Activated CD8-positive, alpha-beta T cell treated with anti-CD3 and anti-CD28 coated beads for 36 hours (primary cell): Measurements from ENCODE around the gene KRT1. TPM values are rescaled to one million over a fixed set of nuclear protein-coding genes. Genes with fewer than 3 reads are reported as not detected.

Experiments
- ATAC-seq: fragments of 200-7000 bp; cut with Tn5 transposase; one replicate; pipeline ENCODE4 v1.10.0; 2021; ENCODE audit warnings: mild to moderate bottlenecking, moderate library complexity
- CTCF ChIA-PET: fragments of 350-600 bp; sonication (Branson Sonifier 250); formaldehyde crosslinking; loops from one replicate; lab custom pipeline; 2021; ENCODE audit warnings: antibody characterized with exemption; lab: Charles Lee
- POLR2A ChIA-PET: fragments of 350-600 bp; sonication (Branson Sonifier 250); formaldehyde crosslinking; loops from one replicate; lab custom pipeline; 2021; ENCODE audit warnings: antibody characterized with exemption; lab: Charles Lee
- DNase-seq: peaks from one replicate; pipeline ENCODE4 v3.0.0-alpha.2; 2020
- H3K27ac Mint-ChIP-seq: one replicate; pipeline ENCODE4 v1.8.0; 2021; ENCODE audit warnings: mild to moderate bottlenecking, mixed read lengths
- H3K27me3 Mint-ChIP-seq: one replicate; pipeline ENCODE4 v1.8.0; 2021; ENCODE audit warnings: mixed read lengths
- H3K36me3 Mint-ChIP-seq: one replicate; pipeline ENCODE4 v1.8.0; 2021; ENCODE audit warnings: low read depth, mixed read lengths
- H3K4me1 Mint-ChIP-seq: one replicate; pipeline ENCODE4 v1.8.0; 2021; ENCODE audit warnings: low read depth, mixed read lengths
- H3K4me3 Mint-ChIP-seq: one replicate; pipeline ENCODE4 v1.8.0; 2021; ENCODE audit warnings: mild to moderate bottlenecking, moderate library complexity, mixed read lengths
- H3K9me3 Mint-ChIP-seq: one replicate; pipeline ENCODE4 v1.8.0; 2021; ENCODE audit warnings: mixed read lengths
- CTCF ChIP-seq: fragments of 200-600 bp; IDR thresholded peaks from one replicate; pipeline ENCODE4 v1.8.0; 2022; ENCODE audit warnings: antibody characterized with exemption, mild to moderate bottlenecking
- intact Hi-C: fragments of 100-400 bp; cut with micrococcal nuclease; formaldehyde crosslinking; loops from one replicate; pipeline ENCODE4 v1.10.0; 2022
- total RNA-seq, 2 experiments: library from RNA; stranded (reverse); gene quantifications; one replicate each; pipeline ENCODE4 v1.2.3, GENCODE V29; 2021

KRT1 gene
- total RNA-seq, 2 experiments from 2014 or later: not detected

GRCh38 chr12:52655251-52655650 lies 25.0 kb downstream of the KRT1 start:
- no peak for DNase-seq
- no peak for TF ChIP-seq CTCF
- Mint-ChIP-seq H3K27me3 (no peaks in the 10 kb centered on the region), H3K27ac (no peak overlapping the region), H3K9me3 (no peaks in the 10 kb centered on the region), H3K4me1 (peaks cover 4% of the 10 kb centered on the region), H3K36me3 (no peaks in the 10 kb centered on the region), H3K4me3 (no peak overlapping the region)
- ChIA-PET POLR2A (no interaction called here), CTCF (no interaction called here)
- no peak for ATAC-seq
- intact Hi-C loops: no loop called here

- TF ChIP-seq CTCF: no peak
- ATAC-seq (no peak), DNase-seq (no peak)
- Mint-ChIP-seq H3K27me3 (no peaks in the 10 kb centered on the region), H3K4me1 (peaks cover 27% of the 10 kb centered on the region), H3K9me3 (no peaks in the 10 kb centered on the region), H3K36me3 (no peaks in the 10 kb centered on the region), H3K4me3 (no peak within 1 kb of the TSS), H3K27ac (no peak within 1 kb of the TSS)
- POLR2A ChIA-PET: no interaction called here
- intact Hi-C loops: no loop called here
- CTCF ChIA-PET: interaction anchor here (1.2 kb wide), 1 partner anchor 228 kb away, joined by 5 read pairs; no protein-coding TSS in a partner anchor
Observed at GRCh38 chr12:52651726-52652261, 28.4 kb downstream of the KRT1 start, which contains the start of gene KRT2. Gene KRT2 (minus strand): TSS chr12:52652211. CDS start chr12:52652142, 69 bp downstream.

GRCh38 chr12:52650520-52651081 lies 29.6 kb downstream of the KRT1 start:
- H3K4me1 Mint-ChIP-seq: peaks cover 36% of the 10 kb centered on the region
- no peak for TF ChIP-seq CTCF
- DNase-seq (no peak), ATAC-seq (no peak)
- POLR2A ChIA-PET: no interaction called here
- intact Hi-C loops: no loop called here
- no peaks in the 10 kb centered on the region for H3K36me3 Mint-ChIP-seq
- H3K27ac Mint-ChIP-seq: no peak overlapping the region
- H3K27me3 Mint-ChIP-seq: no peaks in the 10 kb centered on the region
- CTCF ChIA-PET: interaction anchor here (1.2 kb wide), 1 partner anchor 330 kb away, joined by 3 read pairs; no protein-coding TSS in a partner anchor
- no peaks in the 10 kb centered on the region for H3K9me3 Mint-ChIP-seq
- H3K4me3 Mint-ChIP-seq: no peak overlapping the region

- intact Hi-C loops: no loop called here
- TF ChIP-seq CTCF: no peak
- Mint-ChIP-seq H3K36me3 (no peaks in the 10 kb centered on the region), H3K4me3 (no peak overlapping the region), H3K9me3 (no peaks in the 10 kb centered on the region), H3K4me1 (peaks cover 50% of the 10 kb centered on the region), H3K27ac (no peak overlapping the region), H3K27me3 (no peaks in the 10 kb centered on the region)
- ATAC-seq (no peak), DNase-seq (no peak)
- CTCF ChIA-PET: interaction anchor here (1.2 to 1.9 kb wide), 2 partner anchors 222 to 331 kb away, joined by 3 to 5 read pairs; no protein-coding TSS in a partner anchor
- POLR2A ChIA-PET: no interaction called here
Observed at GRCh38 chr12:52649066-52649465, 31.1 kb downstream of the KRT1 start.

GRCh38 chr12:52648012-52648550 lies 32.1 kb downstream of the KRT1 start:
- intact Hi-C loops: no loop called here
- no peak for ATAC-seq
- no peak for TF ChIP-seq CTCF
- no peaks in the 10 kb centered on the region for H3K27me3 Mint-ChIP-seq
- ChIA-PET POLR2A (no interaction called here), CTCF (interaction anchor here (1.9 kb wide), 1 partner anchor 223 kb away, joined by 5 read pairs; no protein-coding TSS in a partner anchor)
- H3K4me3 Mint-ChIP-seq: no peak overlapping the region
- peaks cover 53% of the 10 kb centered on the region for H3K4me1 Mint-ChIP-seq
- no peak overlapping the region for H3K27ac Mint-ChIP-seq
- H3K9me3 Mint-ChIP-seq: no peaks in the 10 kb centered on the region
- no peak for DNase-seq
- H3K36me3 Mint-ChIP-seq: no peaks in the 10 kb centered on the region
